Mucosa of descending colon (tissue), 3 donors: ENCODE measurements around the gene TGFBR3L. TPM values are rescaled to one million over a fixed set of nuclear protein-coding genes. Genes with fewer than 3 reads are reported as not detected.

Experiments
- ATAC-seq: fragments of 200-7000 bp; cut with Tn5 transposase; one replicate; pipeline ENCODE4 v1.9.1; 2020; ENCODE audit warnings: mild to moderate bottlenecking, moderate library complexity
- DNase-seq, 3 donors: peaks; one replicate each; pipeline ENCODE4 v3.0.0-alpha.2; 2020
- H3K36me3 ChIP-seq: fragments of 200-600 bp; one replicate; pipeline ENCODE4 v1.8.0; 2021; ENCODE audit warnings: low read depth, mild to moderate bottlenecking
- H3K4me1 ChIP-seq: fragments of 200-600 bp; one replicate; pipeline ENCODE4 v1.8.0; 2021; ENCODE audit warnings: low read depth, mild to moderate bottlenecking
- H3K4me3 ChIP-seq: fragments of 200-600 bp; one replicate; pipeline ENCODE4 v1.8.0; 2021; ENCODE audit warnings: mild to moderate bottlenecking
- H3K9me3 ChIP-seq: fragments of 200-600 bp; one replicate; pipeline ENCODE4 v1.8.0; 2021; ENCODE audit warnings: mild to moderate bottlenecking
- CTCF ChIP-seq: fragments of 200-600 bp; IDR thresholded peaks from one replicate; pipeline ENCODE4 v1.8.0; 2022; ENCODE audit warnings: antibody characterized with exemption, mild to moderate bottlenecking
- intact Hi-C, 2 donors: fragments of 100-400 bp; cut with DNase I in 1 of 2; cut with micrococcal nuclease in 1 of 2; formaldehyde crosslinking; loops; one replicate each; pipeline versions ENCODE4 v1.11.0 to v1.11.1; 2022; cut with DNase I, micrococcal nuclease
- total RNA-seq, 3 donors: library from RNA; stranded (reverse); fragmentation: NEBNext Ultra II Directional in 2 of 3; extraction: Animal tissue kit (Norgen Biotek cat#: 25700) in 2 of 3; gene quantifications; one replicate each; pipeline versions ENCODE4 v1.2.1 to v1.2.4, GENCODE V29; 2021 to 2023
- donor health status: DM: no; HTN: no; CAD: no; lungs with moderate emphysema.
- donor health status: DM: no; HTN: no; CAD: no.
- donor health status: DM: no; HTN: yes; CAD: no.

The TGFBR3L gene
- total RNA-seq, 3 donors from 2014 or later, result 0.79 TPM; not detected in 2

GRCh38 chr19:7907544-7907943, 7.1 kb upstream of the TGFBR3L start:
- intact Hi-C loops, result loop anchor here in 1 of 2 donors (10.0 kb wide), 1 partner anchor 53 kb away; no protein-coding TSS in a partner anchor
- Histone ChIP-seq H3K4me1 (peaks cover 21% of the 10 kb centered on the region), H3K9me3 (no peaks in the 10 kb centered on the region), H3K4me3 (no peak overlapping the region), H3K36me3 (peaks cover 26% of the 10 kb centered on the region)
- no peak for TF ChIP-seq CTCF
- ATAC-seq, result no peak
- no peak for DNase-seq

GRCh38 chr19:7908078-7908699, 6.4 kb upstream of the TGFBR3L start:
- Histone ChIP-seq H3K36me3 (peaks cover 25% of the 10 kb centered on the region), H3K9me3 (no peaks in the 10 kb centered on the region), H3K4me3 (no peak overlapping the region), H3K4me1 (peaks cover 14% of the 10 kb centered on the region)
- intact Hi-C loops, result loop anchor here in 1 of 2 donors (10.0 kb wide), 1 partner anchor 53 kb away; no protein-coding TSS in a partner anchor
- ATAC-seq, result no peak
- no peak for TF ChIP-seq CTCF
- DNase-seq, result no peak

- H3K9me3 ChIP-seq, result no peaks in the 10 kb centered on the region
- ATAC-seq (no peak), DNase-seq (no peak)
- peaks cover 8% of the 10 kb centered on the region for H3K4me1 ChIP-seq
- H3K4me3 ChIP-seq, result no peak overlapping the region
- no peak for TF ChIP-seq CTCF
- H3K36me3 ChIP-seq, result peaks cover 20% of the 10 kb centered on the region
- intact Hi-C loops, result loop anchor here in 1 of 2 donors (10.0 kb wide), 1 partner anchor 54 kb away; no protein-coding TSS in a partner anchor
Observed at GRCh38 chr19:7908742-7909461, 5.7 kb upstream of the TGFBR3L start.

GRCh38 chr19:7909471-7910067, 5.1 kb upstream of the TGFBR3L start:
- no peak for TF ChIP-seq CTCF
- intact Hi-C loops, result loop anchor here in 1 of 2 donors (10.0 kb wide), 1 partner anchor 55 kb away; no protein-coding TSS in a partner anchor
- no peak overlapping the region for H3K4me3 ChIP-seq
- no peaks in the 10 kb centered on the region for H3K9me3 ChIP-seq
- H3K36me3 ChIP-seq, result peaks cover 20% of the 10 kb centered on the region
- ATAC-seq, result no peak
- peaks cover 6% of the 10 kb centered on the region for H3K4me1 ChIP-seq
- no peak for DNase-seq

- Histone ChIP-seq H3K9me3 (no peaks in the 10 kb centered on the region), H3K36me3 (peaks cover 20% of the 10 kb centered on the region), H3K4me1 (peaks cover under 1% of the 10 kb centered on the region), H3K4me3 (no peak overlapping the region)
- ATAC-seq (no peak), DNase-seq (peak in 2 of 3 donors; percentile 26 to 51)
- intact Hi-C loops, result no loop called here
- no peak for TF ChIP-seq CTCF
Observed at GRCh38 chr19:7910321-7911161, 4.1 kb upstream of the TGFBR3L start.
